Activated gamma-delta T cell treated with Interleukin-2 at 50 U/mL for 16 hours (primary cell): ENCODE data around the gene PI4KA.

Source experiments
- DNase-seq: peaks from one replicate; pipeline ENCODE4 v3.0.0-alpha.2; 2020

The PI4KA gene

GRCh38 chr22:20792221-20792965, 66.2 kb downstream of the PI4KA start:
- no peak for DNase-seq

- DNase-seq = no peak
These were observed 69.8 kb downstream of the PI4KA start for GRCh38 chr22:20788627-20789344.

GRCh38 chr22:20787746-20788626, 70.6 kb downstream of the PI4KA start:
- no peak for DNase-seq

GRCh38 chr22:20787223-20787622, 71.4 kb downstream of the PI4KA start:
- DNase-seq = no peak

- no peak for DNase-seq
These were observed 72.1 kb downstream of the PI4KA start for GRCh38 chr22:20786536-20786979.

- no peak for DNase-seq
These were observed 72.6 kb downstream of the PI4KA start for GRCh38 chr22:20786048-20786447.

GRCh38 chr22:20785415-20785814, 73.2 kb downstream of the PI4KA start:
- no peak for DNase-seq

- DNase-seq = peak; percentile 38
These were observed 74.5 kb downstream of the PI4KA start for GRCh38 chr22:20783844-20784723.

GRCh38 chr22:20783300-20783673, 75.3 kb downstream of the PI4KA start:
- no peak for DNase-seq

GRCh38 chr22:20782596-20783299, 75.9 kb downstream of the PI4KA start:
- DNase-seq = no peak

GRCh38 chr22:20782083-20782482, 76.5 kb downstream of the PI4KA start:
- no peak for DNase-seq

GRCh38 chr22:20781272-20781990, 77.2 kb downstream of the PI4KA start:
- no peak for DNase-seq

- no peak for DNase-seq
These were observed 78.8 kb downstream of the PI4KA start for GRCh38 chr22:20779818-20780158.

GRCh38 chr22:20779014-20779817, 79.4 kb downstream of the PI4KA start:
- DNase-seq = no peak

GRCh38 chr22:20777420-20778177, 81.0 kb downstream of the PI4KA start:
- no peak for DNase-seq

GRCh38 chr22:20776624-20777405, 81.8 kb downstream of the PI4KA start:
- DNase-seq = no peak

GRCh38 chr22:20775342-20775895, 83.2 kb downstream of the PI4KA start:
- no peak for DNase-seq

- DNase-seq = no peak
These were observed 83.7 kb downstream of the PI4KA start for GRCh38 chr22:20774882-20775281.
